SHP77 (cell line): ENCODE measurements around the gene FRYL.
A peak's percentile ranks its signal among the peaks of the same experiment; 100 is the strongest.

Experiments
- DNase-seq, 2 experiments: peaks; one replicate each; lab custom pipeline; 2025; lab: John Stamatoyannopoulos, UW

The FRYL gene

DNA sequence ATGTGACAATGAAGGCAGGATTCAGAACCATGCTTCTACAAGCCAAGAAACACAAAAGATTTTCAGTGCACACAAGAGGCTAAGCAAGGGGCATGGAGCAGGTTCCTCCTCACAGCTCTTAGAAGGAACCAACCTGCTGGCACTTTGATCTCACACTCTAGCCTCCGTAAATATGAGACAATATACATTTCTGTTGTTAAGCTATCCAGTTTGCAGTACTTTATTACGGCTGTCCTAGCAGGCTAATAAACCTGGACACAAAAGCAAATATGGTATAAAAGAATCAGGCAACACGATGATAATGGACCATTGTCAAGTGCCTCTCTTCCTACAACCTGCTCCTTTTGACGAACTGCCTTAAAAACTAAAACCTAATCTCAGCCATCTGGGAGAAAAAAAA, 175.6 kb downstream of the FRYL start:
- DNase-seq, result no peak

DNA sequence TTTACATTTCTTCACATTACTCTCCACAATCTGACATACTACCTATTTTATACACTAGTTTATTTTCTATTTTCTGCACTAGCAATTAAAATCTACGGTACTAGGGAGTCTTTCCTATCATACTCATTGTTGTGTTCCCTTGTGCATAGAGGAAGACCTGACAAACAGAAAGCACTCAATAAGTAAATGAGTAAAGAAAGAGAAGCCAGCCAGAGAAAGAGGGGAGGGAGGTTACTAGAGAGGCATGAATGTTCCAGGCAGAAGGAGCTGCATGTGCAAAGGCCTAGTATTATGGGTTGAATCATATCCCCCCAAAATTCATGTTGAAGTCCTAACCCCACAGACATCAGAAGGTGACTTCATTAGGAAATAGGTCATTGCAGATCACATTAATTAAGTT, 176.0 kb downstream of the FRYL start:
- DNase-seq, result no peak

DNA sequence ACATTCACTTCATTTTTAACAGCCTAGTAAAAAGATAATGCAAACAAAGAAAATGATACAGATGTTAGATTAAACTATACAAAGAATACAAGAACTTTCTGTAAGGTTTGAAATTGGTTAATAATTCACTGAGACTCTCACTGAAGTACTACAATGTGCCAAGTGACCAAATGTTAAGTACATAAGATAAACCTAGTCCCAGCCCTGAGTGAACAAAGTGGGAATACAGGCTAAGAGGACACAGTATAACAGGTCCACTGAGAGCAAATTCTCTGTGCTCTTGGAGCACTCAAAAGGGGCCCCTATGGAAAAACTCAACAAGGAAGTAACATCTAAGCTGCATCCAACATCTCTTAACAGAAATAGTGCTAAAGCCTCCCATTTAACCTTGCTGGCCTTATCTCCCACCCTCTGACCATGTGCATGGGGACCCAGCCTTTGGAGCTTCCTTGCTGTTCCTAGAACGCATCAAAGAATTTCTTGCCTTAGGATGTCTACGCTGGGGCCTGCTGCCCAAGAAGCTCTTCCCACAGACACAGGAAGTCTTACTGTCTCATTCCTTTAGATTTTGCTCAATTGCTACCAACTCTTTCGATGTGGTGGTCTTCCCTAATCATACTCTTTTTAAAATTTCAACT, 176.6 kb downstream of the FRYL start:
- DNase-seq, result no peak

DNA sequence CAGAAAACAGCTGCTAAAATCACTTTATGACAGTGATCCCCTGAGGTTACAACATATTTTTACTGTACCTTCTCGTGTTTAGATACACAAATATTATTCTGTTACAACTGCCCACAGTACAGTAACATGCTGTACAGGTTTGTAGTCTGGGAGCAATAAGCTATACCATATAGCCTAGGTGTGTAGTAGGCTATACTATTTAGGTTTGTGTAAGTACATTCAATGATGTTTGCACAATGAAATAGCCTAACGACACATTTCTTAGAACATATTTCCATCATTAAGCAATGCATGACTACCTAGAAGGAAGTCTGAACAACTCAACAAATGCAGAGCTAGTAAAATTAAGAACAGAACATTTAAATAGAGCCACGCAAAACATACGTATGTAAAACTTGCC, 177.3 kb downstream of the FRYL start:
- no peak for DNase-seq

DNA sequence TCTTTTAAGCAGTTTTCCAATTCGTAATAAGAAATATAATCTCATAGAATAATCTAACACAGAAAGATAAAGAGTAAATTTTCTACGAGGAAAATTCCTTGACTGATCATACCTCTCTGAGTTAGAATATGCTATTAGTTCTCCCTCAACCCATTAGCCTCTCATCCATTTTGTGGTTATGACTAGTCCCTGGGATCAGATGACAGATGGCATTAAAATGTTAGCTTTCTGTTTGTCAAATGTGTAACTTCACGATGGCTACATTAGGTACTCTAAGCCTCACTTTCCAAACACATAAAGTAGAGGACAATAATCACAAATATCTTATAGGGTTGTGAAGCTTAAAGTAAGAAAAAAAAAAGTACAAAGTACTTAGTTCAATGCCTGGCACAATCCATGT, 177.9 kb downstream of the FRYL start:
- no peak for DNase-seq

DNA sequence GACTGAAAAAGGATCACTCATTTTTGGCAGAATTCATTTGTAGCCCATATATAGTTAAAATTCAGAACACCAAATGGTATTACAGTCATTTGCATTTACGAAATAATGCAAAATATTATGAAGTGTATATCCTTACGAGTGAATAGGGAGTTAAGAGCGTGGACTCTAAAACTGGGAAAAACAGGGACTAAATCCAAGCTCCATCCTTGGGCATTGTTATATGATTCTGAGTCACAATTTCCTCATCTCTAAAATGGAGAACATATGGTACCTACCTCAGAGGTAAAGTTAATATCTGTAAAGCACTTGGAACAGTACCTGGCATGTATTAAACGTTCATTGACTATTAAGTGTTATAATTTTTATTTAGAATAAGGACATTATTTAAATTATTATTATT, 183.7 kb downstream of the FRYL start:
- DNase-seq, result no peak

DNA sequence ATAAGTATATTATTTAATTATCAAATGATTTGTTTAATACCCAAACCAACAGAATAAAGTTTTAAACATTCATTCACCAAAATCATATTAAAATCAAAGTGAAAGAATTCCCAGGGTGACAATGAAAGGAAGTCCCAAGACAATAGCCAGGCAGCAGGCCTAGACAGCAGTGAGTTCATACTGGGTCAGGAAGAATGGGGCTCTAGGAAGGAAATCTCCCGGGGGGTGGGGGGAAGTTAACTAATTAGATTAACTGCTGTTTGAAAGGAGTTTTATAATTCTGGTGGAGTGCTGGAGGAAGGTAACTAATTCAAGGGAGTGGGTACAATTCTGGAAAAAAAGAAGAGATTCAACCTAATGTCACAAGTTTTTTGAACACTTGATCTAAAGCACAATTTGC, 185.9 kb downstream of the FRYL start:
- DNase-seq, result no peak

DNA sequence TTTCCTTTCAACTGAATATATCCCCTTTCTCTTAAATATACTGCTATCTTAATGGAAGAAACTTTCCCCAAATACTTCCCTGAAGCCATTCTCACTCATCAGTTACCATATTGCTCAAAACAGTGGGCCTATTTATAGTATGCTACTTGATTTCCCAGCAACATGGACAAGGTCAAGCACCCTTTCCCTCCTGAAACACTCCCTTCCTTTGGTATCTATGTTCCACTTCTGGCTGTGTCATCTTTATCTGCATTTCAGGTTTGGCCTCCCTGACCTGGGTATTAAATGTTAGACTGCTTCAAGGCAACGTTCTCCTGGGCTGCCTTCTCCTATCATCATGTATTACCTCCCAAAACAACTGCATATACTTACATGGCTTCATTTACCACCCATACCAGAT, 188.7 kb downstream of the FRYL start:
- no peak for DNase-seq

DNA sequence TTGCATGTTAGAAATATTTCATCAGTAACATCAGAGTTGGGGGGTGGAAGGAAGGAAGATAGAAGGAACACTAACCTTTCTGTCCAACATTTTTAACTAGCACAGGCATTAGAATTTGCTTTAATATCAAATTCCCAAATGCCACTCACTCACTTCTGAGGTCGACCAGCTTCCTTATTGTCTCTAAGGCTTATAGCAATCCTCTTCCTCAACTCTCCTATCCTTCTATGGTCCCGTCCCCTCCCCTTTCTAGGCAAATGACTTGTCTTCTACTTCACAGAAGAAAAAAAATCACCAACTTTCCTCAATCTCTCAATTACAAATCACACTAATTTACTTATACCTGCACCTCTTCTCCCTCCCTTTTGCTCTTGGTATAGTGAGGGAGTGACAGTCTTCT, 189.2 kb downstream of the FRYL start:
- DNase-seq, result no peak

DNA sequence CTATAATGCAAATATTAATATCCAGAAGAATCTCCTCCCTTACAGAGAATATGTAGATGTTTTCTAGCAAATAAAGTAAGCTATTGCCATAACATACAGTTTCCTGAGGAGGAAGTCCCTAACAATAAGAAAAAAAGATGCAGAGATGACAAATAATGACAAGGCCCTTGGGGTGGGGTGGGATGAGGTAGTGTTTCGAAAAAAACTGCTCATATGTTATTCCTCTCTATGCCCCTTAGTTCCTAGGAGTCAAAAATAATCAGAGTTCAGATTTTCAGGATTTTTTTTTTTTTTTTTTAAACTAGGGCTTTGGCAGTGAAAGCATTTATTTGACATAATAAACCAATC, 191.0 kb downstream of the FRYL start:
- no peak for DNase-seq

DNA sequence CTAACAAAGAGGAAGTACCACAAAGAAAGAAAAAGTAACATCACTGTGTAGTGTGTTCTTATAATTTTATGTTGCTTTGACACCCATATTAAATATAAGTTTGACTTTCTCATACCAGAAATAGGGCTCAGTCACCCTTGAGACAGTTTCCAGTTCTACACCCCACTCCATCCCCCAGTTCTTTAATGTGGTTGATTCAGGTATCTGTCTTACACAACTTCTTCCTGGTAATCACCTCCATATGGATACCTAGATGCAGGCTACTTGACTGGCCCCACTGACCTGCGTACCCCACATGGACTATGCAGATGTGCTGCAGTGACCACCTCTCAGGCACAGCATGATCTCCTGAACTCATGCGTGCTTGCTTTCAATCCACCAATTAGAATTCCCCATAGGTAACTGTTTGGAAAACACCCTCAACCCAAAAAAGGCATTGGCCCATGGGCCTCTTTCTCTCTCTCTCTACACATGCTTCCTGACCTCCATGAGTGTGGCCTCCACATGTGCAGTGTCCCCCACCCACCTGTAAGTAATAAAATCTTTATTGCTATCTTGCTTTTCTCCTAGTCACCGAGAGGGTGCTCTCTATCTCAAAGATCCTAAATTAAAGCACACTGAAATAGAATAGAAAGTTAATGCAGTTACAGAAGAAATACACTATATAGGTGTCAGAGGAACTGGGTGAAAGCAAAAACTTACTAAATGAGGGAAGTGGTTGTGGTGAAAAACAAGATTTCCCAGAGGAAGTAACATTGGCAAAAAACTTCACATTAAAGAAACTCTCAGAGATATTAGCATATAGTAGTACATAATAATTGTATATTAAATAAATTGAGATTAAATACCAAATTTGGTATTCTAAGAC, 191.6 kb downstream of the FRYL start:
- no peak for DNase-seq

DNA sequence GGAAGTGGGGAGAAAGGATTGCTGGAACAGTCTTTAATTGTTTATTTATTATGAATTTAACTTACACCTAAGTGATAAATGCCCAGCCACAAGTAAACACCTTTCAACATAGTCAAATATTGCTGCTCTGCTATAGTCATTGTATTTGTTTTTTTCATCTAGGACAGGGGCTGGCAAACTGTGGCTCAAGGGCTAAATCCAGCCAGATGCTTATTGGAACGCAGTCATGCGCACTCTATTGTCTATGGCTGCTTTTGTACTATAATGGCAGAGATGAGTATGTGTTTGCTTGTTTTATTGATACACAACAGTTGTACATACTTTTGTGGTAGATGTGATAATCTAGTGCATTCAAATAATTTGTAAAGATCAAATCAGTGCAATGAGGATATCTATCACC, 194.7 kb downstream of the FRYL start:
- DNase-seq, result no peak

DNA sequence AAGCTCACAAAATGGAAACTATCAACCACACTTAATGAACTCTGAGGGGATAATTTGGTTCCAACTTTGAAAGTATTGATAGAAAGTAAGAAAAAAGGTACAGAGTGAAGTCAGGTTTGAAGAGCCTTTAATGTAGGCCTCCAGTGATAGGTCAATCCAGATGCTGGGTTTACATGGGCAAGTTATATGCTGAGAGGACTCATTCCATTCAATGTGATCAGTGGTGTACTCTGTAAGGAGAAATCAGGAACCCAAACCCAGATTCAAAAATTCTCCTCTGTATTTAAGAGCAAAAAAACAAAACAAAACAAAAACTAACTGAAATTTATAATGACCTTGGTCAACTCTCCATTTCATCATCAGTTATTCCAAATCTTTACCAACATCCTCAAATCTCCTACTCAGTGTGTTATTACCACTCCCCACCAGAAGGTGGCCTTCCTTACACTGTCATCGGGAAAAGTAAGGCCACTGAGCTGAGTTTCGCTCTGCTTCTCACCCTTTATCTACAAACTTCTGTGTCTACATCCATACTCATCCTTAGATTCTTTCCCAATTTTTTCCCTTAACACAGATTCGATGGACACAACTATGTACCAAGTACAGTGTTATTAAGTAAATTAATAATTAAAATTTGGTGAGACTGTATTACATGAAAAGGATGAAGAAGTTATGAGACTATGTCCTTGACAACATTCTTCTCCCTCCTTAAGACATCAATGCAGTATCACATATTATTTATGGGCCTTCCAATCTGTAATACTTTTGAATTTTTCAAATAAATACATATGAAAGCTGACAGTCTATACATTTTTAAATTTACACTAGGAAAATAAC, 201.7 kb downstream of the FRYL start:
- DNase-seq, result peak; percentile 4

DNA sequence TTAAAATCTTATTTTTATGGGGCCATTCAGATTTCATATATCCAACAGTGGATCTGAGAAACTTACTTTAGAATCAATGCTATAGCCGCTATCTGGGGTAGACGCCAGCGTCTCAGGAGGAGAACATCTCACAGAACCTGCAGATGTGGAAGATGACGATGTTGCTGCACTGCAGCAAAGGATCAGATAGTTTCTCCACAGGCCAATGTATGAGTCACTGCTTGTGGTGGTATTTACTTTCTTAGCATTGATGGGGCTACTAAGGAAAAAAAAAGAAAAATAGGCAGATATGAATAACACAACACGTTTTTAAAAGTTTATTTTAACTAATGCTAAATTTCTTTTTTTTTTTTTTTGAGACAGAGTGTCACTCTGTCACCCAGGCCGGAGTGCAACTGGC, 204.1 kb downstream of the FRYL start:
- DNase-seq, result no peak

DNA sequence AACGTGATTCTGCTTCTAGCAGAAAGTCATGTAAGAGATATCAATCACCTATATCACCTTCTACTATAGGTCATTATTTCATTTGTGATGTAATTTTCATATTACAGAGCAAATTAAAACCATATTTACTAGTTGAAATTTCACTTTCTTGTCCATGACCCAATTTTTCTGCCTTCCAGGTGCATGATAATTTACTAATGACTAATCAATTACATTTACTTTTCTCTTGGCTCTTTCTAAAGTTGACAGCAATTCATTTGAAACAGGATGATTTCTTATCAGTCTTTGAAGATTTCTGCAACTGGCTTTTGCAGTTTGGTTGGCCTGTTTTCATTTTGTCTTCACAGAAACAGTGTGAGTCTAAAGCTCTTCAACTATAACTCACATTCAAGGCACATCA, 208.6 kb downstream of the FRYL start:
- no peak for DNase-seq

DNA sequence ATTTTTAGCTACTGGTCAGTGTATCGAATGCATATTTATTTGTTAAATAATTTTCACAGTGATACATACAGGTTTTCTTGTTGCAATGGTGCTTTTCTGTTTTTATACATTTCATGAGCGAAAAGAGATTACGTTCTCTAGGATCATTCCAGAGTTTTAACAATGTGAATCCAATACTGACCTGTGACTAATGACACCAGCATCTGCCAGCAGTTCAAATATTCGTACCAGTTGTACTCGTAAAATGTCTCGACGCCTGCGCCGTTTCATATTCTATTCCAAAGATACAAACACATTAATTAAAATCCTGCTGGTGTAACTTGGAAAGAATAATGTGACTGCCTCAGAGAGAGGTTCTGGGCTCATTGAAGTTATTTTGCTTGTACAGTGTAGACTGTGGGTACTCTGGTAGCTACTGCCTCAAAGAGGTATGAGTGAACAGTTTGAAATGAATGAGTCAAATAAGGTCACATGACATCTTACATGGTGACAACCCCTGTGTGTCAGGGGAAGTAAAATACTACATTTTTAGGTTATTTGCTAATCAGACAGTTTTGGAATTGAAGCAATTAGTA, 209.3 kb downstream of the FRYL start:
- DNase-seq, result no peak

DNA sequence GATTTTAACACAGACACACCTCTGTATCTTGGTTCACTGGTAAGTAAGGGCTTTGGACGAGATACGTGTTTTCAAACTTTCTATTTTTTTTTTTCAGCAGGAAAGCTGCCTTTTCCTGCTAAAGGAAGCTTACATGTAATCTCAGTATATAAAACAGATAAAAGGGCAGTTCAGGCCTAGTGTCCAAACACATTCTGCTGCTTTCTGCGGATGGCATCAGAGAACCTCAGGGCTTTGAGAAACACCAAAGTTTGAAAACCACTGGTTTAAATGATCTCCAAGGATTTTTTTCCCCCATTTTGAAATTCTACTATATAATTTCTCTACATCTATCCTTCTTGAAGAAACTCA, 214.1 kb downstream of the FRYL start:
- no peak for DNase-seq

DNA sequence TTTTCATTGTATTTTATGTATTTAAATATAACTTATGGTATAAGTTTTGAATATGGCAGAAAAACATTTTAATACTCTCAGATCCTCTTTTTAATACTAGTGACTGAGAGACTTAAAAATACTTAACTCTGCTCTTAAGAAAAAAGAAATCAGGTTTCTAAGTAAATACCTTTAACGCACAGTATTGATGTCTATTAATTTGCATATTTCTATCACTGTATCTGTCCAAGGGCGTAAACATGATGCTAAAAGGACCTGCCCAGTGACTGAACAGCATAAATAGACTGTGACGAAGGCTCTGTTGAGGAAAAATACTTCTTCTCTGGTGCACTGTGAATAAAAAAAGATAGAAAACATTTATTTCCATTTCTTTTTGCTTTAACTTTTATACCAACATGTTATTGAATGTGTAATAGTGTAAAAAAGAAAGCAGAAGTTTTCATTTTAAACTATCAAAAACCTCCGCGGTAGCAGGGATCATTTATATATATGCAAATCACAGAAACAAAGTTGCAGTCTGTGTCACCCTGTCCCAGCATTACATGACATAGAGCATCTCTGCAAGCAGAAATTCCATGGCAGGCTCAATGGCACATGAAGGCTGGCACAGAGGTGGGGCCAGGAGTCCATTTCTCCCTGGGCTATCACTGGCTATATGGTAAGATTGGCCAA, 214.6 kb downstream of the FRYL start:
- no peak for DNase-seq

DNA sequence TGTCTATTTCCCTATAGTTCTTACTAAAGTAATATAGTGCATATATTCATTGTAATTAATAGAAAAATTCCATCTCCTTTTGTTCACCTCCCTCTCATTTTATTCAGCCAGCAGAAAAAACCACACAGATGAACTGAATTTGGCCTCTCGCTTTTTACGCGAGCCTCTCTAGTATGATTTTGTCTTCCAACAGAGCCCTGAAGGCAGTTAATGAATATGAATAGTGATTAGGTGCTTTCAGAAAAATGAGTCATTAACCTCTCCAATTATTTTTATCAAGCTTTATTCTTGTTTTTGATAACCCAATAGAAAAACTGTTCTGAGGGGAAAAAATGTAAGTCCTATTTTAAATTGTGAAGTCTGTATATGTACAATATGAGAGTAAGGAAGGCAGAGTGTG, 215.9 kb downstream of the FRYL start:
- no peak for DNase-seq

DNA sequence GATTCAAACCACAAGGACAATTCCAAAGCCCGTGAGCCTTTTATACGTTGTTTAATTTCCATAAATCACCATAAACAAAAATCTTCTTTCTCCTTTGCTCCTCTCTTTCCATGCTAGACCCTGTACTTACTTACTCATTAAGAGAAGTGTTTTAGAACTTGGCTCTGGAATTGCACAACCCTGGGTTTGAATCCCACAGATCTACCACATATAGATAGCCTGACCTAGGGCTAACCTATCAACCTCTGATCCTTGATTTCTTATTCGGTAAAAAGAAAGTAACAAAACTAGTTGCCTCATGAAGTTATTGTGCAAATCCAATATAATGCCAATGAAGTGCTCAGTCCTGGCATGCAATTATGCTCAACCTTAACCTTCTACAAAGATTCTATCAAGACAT, 221.3 kb downstream of the FRYL start:
- DNase-seq, result no peak

DNA sequence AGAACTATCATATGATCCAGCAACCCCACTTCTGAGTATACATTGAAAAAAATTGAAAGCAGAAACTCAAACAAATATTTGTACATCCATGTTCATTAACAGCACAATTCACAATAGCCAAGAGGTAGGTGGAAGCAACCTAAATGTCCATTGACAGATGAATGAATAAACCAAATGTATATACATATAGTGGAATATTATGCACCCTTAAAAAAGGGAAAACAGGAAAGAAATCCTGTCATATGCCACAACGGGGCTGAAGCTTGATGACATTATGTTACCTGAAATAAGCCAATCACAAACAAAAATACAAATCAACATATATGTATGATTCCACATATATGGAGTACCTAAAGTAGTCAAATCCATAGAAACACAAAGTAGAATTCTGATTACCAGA, 222.1 kb downstream of the FRYL start:
- no peak for DNase-seq

DNA sequence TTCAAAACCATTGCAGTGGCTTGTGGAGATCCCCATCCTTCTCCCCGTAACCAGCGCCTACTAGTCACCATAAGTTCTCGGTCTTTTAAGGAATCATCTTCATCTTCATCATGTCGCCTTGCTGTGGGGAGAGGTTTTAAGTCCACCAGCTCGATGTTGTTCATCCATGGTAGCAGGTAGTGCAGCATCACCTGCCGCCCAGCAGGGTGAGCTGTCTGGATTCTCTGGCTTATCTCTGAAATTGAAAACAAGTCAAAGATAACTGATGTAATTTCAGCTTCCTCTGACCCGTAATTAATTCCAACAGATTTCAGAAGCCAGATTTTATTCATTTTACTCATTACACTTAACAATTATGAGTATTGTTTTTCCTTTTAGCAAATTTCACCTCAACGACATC, 222.6 kb downstream of the FRYL start:
- no peak for DNase-seq
